ENCODE results near the gene GOLGA8T.
"Not testable (repeated sequence)": the region's sequence is repeated elsewhere in the genome, so short reads cannot be mapped to it uniquely, and the experiment has no call there.

The GOLGA8T gene

GRCh38 chr15:30134751-30135150, at the start of gene GOLGA8T:
Gene GOLGA8T, plus strand, starts transcription at chr15:30135051. Its CDS starts 98 bp downstream, at chr15:30135149.
- DNase-seq (ENCODE audit: low read depth): not testable (repeated sequence)

GRCh38 chr15:30097827-30098226, 37.0 kb upstream of the GOLGA8T start:
- not testable (repeated sequence) for DNase-seq (ENCODE audit: low read depth)

GRCh38 chr15:30102890-30103289, 32.0 kb upstream of the GOLGA8T start:
- DNase-seq (ENCODE audit: low read depth): not testable (repeated sequence)

- not testable (repeated sequence) for DNase-seq (ENCODE audit: low read depth)
Observed at GRCh38 chr15:30103941-30104507, 30.8 kb upstream of the GOLGA8T start.

GRCh38 chr15:30110591-30110990, 24.3 kb upstream of the GOLGA8T start:
- DNase-seq (ENCODE audit: low read depth): not testable (repeated sequence)

- DNase-seq (ENCODE audit: low read depth): not testable (repeated sequence)
Observed at GRCh38 chr15:30130066-30130465, 4.8 kb upstream of the GOLGA8T start.

- not testable (repeated sequence) for DNase-seq (ENCODE audit: low read depth)
Observed at GRCh38 chr15:30143246-30143645, 8.4 kb downstream of the GOLGA8T start.

GRCh38 chr15:30149891-30150290, 15.0 kb downstream of the GOLGA8T start:
- DNase-seq (ENCODE audit: low read depth): not testable (repeated sequence)

GRCh38 chr15:30162479-30163357, 27.9 kb downstream of the GOLGA8T start:
- DNase-seq (ENCODE audit: low read depth): not testable (repeated sequence)

- not testable (repeated sequence) for DNase-seq (ENCODE audit: low read depth)
Observed at GRCh38 chr15:30163759-30164158, 28.9 kb downstream of the GOLGA8T start.

GRCh38 chr15:30164257-30164656, 29.4 kb downstream of the GOLGA8T start:
- DNase-seq (ENCODE audit: low read depth): not testable (repeated sequence)

GRCh38 chr15:30167403-30167802, 32.6 kb downstream of the GOLGA8T start:
- not testable (repeated sequence) for DNase-seq (ENCODE audit: low read depth)

- not testable (repeated sequence) for DNase-seq (ENCODE audit: low read depth)
Observed at GRCh38 chr15:30167886-30168285, 33.0 kb downstream of the GOLGA8T start.

- not testable (repeated sequence) for DNase-seq (ENCODE audit: low read depth)
Observed at GRCh38 chr15:30171452-30171851, 36.6 kb downstream of the GOLGA8T start.

GRCh38 chr15:30173041-30173608, 38.3 kb downstream of the GOLGA8T start:
- peak; percentile 70 for DNase-seq (ENCODE audit: low read depth)

- DNase-seq (ENCODE audit: low read depth): not testable (repeated sequence)
Observed at GRCh38 chr15:30175291-30175690, 40.4 kb downstream of the GOLGA8T start.

GRCh38 chr15:30176613-30177012, 41.8 kb downstream of the GOLGA8T start:
- DNase-seq (ENCODE audit: low read depth): not testable (repeated sequence)

- DNase-seq (ENCODE audit: low read depth): not testable (repeated sequence)
Observed at GRCh38 chr15:30179814-30180213, 45.0 kb downstream of the GOLGA8T start.

GRCh38 chr15:30185495-30185894, 50.6 kb downstream of the GOLGA8T start:
- DNase-seq (ENCODE audit: low read depth): not testable (repeated sequence)

GRCh38 chr15:30187429-30187828, 52.6 kb downstream of the GOLGA8T start:
- not testable (repeated sequence) for DNase-seq (ENCODE audit: low read depth)

GRCh38 chr15:30189754-30190153, 54.9 kb downstream of the GOLGA8T start:
- DNase-seq (ENCODE audit: low read depth): not testable (repeated sequence)

GRCh38 chr15:30191143-30191542, 56.3 kb downstream of the GOLGA8T start:
- not testable (repeated sequence) for DNase-seq (ENCODE audit: low read depth)

GRCh38 chr15:30191639-30192038, 56.8 kb downstream of the GOLGA8T start:
- not testable (repeated sequence) for DNase-seq (ENCODE audit: low read depth)

Measured in stimulated activated CD8-positive, alpha-beta memory T cell treated with anti-CD3 and anti-CD28 coated beads, Interleukin-4, amount 100 ng/mL, for 24 hours (primary cell).